ENCODE results near the gene SLC44A3.
"Not testable (repeated sequence)": the region's sequence is repeated elsewhere in the genome, so short reads cannot be mapped to it uniquely, and the experiment has no call there.

SLC44A3 gene

GRCh38 chr1:94926915-94927404 is 106.8 kb downstream of the SLC44A3 start, which contains the start of gene CNN3:
TSS of gene CNN3 (minus strand) at chr1:94927110. CDS start at chr1:94926894, 216 bp downstream.
- H3K27me3 Mint-ChIP-seq (ENCODE audit: low read depth) = peaks cover 57% of the 10 kb centered on the region
- H3K9me3 Mint-ChIP-seq = no peaks in the 10 kb centered on the region
- peaks cover 9% of the 10 kb centered on the region for H3K4me1 Mint-ChIP-seq (ENCODE audit: low read depth)
- H3K27ac Mint-ChIP-seq = peak within 1 kb of the TSS; percentile 5
- H3K4me3 Mint-ChIP-seq = peak within 1 kb of the TSS; percentile 84
- H3K36me3 Mint-ChIP-seq (ENCODE audit: low read depth) = peaks cover 4% of the 10 kb centered on the region

- Mint-ChIP-seq H3K9me3 (no peaks in the 10 kb centered on the region), H3K27me3 (ENCODE audit: low read depth) (peaks cover 56% of the 10 kb centered on the region), H3K4me1 (ENCODE audit: low read depth) (peaks cover 9% of the 10 kb centered on the region), H3K4me3 (peak overlapping the region; percentile 82), H3K27ac (peak overlapping the region; percentile 5), H3K36me3 (ENCODE audit: low read depth) (peaks cover 4% of the 10 kb centered on the region)
Measured at GRCh38 chr1:94927405-94928175, 107.4 kb downstream of the SLC44A3 start.

GRCh38 chr1:94928293-94928939 is 108.3 kb downstream of the SLC44A3 start:
- H3K4me3 Mint-ChIP-seq = peak overlapping the region; percentile 82

GRCh38 chr1:94929351-94930217 is 109.4 kb downstream of the SLC44A3 start:
- Mint-ChIP-seq H3K27ac (no peak overlapping the region), H3K27me3 (ENCODE audit: low read depth) (peaks cover 47% of the 10 kb centered on the region), H3K9me3 (no peaks in the 10 kb centered on the region), H3K36me3 (ENCODE audit: low read depth) (peaks cover 4% of the 10 kb centered on the region), H3K4me1 (ENCODE audit: low read depth) (peaks cover 9% of the 10 kb centered on the region), H3K4me3 (no peak overlapping the region)

More at GRCh38 chr1:94928293-94928939, 108.3 kb downstream of the SLC44A3 start:
- H3K9me3 Mint-ChIP-seq = no peaks in the 10 kb centered on the region
- H3K27me3 Mint-ChIP-seq (ENCODE audit: low read depth) = peaks cover 56% of the 10 kb centered on the region
- H3K27ac Mint-ChIP-seq = no peak overlapping the region
- peaks cover 4% of the 10 kb centered on the region for H3K36me3 Mint-ChIP-seq (ENCODE audit: low read depth)
- peaks cover 9% of the 10 kb centered on the region for H3K4me1 Mint-ChIP-seq (ENCODE audit: low read depth)

- Mint-ChIP-seq H3K27me3 (ENCODE audit: low read depth) (peaks cover 31% of the 10 kb centered on the region), H3K9me3 (no peaks in the 10 kb centered on the region), H3K36me3 (ENCODE audit: low read depth) (peaks cover 4% of the 10 kb centered on the region), H3K27ac (no peak overlapping the region), H3K4me3 (no peak overlapping the region), H3K4me1 (ENCODE audit: low read depth) (peaks cover 6% of the 10 kb centered on the region)
Measured at GRCh38 chr1:94931254-94931841, 111.2 kb downstream of the SLC44A3 start.

- Mint-ChIP-seq H3K4me1 (ENCODE audit: low read depth) (peaks cover 1% of the 10 kb centered on the region), H3K27ac (no peak overlapping the region), H3K27me3 (ENCODE audit: low read depth) (peaks cover 16% of the 10 kb centered on the region), H3K9me3 (no peaks in the 10 kb centered on the region), H3K36me3 (ENCODE audit: low read depth) (no peaks in the 10 kb centered on the region), H3K4me3 (no peak overlapping the region)
Measured at GRCh38 chr1:94934551-94934950, 114.4 kb downstream of the SLC44A3 start.

- Mint-ChIP-seq H3K36me3 (ENCODE audit: low read depth) (no peaks in the 10 kb centered on the region), H3K9me3 (no peaks in the 10 kb centered on the region), H3K27me3 (ENCODE audit: low read depth) (peaks cover 14% of the 10 kb centered on the region), H3K4me1 (ENCODE audit: low read depth) (peaks cover 1% of the 10 kb centered on the region), H3K27ac (no peak overlapping the region), H3K4me3 (no peak overlapping the region)
Measured at GRCh38 chr1:94935034-94935433, 114.9 kb downstream of the SLC44A3 start.

GRCh38 chr1:94935476-94935875 is 115.3 kb downstream of the SLC44A3 start:
- H3K9me3 Mint-ChIP-seq = no peaks in the 10 kb centered on the region
- H3K4me3 Mint-ChIP-seq = no peak overlapping the region
- no peaks in the 10 kb centered on the region for H3K36me3 Mint-ChIP-seq (ENCODE audit: low read depth)
- H3K27ac Mint-ChIP-seq = no peak overlapping the region
- H3K4me1 Mint-ChIP-seq (ENCODE audit: low read depth) = peaks cover 1% of the 10 kb centered on the region
- peaks cover 11% of the 10 kb centered on the region for H3K27me3 Mint-ChIP-seq (ENCODE audit: low read depth)

GRCh38 chr1:94936861-94937620 is 116.9 kb downstream of the SLC44A3 start:
- peaks cover 1% of the 10 kb centered on the region for H3K4me1 Mint-ChIP-seq (ENCODE audit: low read depth)
- H3K27ac Mint-ChIP-seq = no peak overlapping the region
- H3K36me3 Mint-ChIP-seq (ENCODE audit: low read depth) = no peaks in the 10 kb centered on the region
- H3K27me3 Mint-ChIP-seq (ENCODE audit: low read depth) = peaks cover 6% of the 10 kb centered on the region
- H3K4me3 Mint-ChIP-seq = no peak overlapping the region
- no peaks in the 10 kb centered on the region for H3K9me3 Mint-ChIP-seq

- H3K36me3 Mint-ChIP-seq (ENCODE audit: low read depth) = no peaks in the 10 kb centered on the region
- no peaks in the 10 kb centered on the region for H3K9me3 Mint-ChIP-seq
- no peak overlapping the region for H3K27ac Mint-ChIP-seq
Measured at GRCh38 chr1:94937820-94938219, 117.7 kb downstream of the SLC44A3 start.

GRCh38 chr1:94940738-94941137 is 120.6 kb downstream of the SLC44A3 start:
- H3K36me3 Mint-ChIP-seq (ENCODE audit: low read depth) = no peaks in the 10 kb centered on the region
- H3K27ac Mint-ChIP-seq = no peak overlapping the region
- no peaks in the 10 kb centered on the region for H3K9me3 Mint-ChIP-seq
- H3K4me1 Mint-ChIP-seq (ENCODE audit: low read depth) = no peaks in the 10 kb centered on the region
- H3K27me3 Mint-ChIP-seq (ENCODE audit: low read depth) = peaks cover 19% of the 10 kb centered on the region
- no peak overlapping the region for H3K4me3 Mint-ChIP-seq

More at GRCh38 chr1:94937820-94938219, 117.7 kb downstream of the SLC44A3 start:
- peaks cover 6% of the 10 kb centered on the region for H3K27me3 Mint-ChIP-seq (ENCODE audit: low read depth)
- H3K4me3 Mint-ChIP-seq = no peak overlapping the region
- H3K4me1 Mint-ChIP-seq (ENCODE audit: low read depth) = peaks cover 1% of the 10 kb centered on the region

GRCh38 chr1:94941480-94941879 is 121.3 kb downstream of the SLC44A3 start:
- not testable (repeated sequence) for H3K27ac Mint-ChIP-seq; H3K9me3 Mint-ChIP-seq; H3K4me3 Mint-ChIP-seq; H3K36me3 Mint-ChIP-seq (ENCODE audit: low read depth); H3K4me1 Mint-ChIP-seq (ENCODE audit: low read depth)
- peaks cover 23% of the 10 kb centered on the region for H3K27me3 Mint-ChIP-seq (ENCODE audit: low read depth)

Measured in T-helper 1 cell treated with Interleukin-12 subunit alpha and Interleukin-12 subunit beta and Interleukin-4 antibody, amounts not matched to agents 30 μg/mL and 1 μg/mL, for 36 hours (primary cell).